ENCODE data around the gene AMIGO2. TPM values are rescaled to one million over a fixed set of nuclear protein-coding genes. Genes with fewer than 3 reads are reported as not detected.

The AMIGO2 gene
- total RNA-seq, 6 experiments from 2014 or later: 0.88 to 4.3 (median 1.9) TPM

GRCh38 chr12:47079981-47080724, 394 bp upstream of the AMIGO2 start:
- WGBS (ENCODE audit: insufficient coverage, low coverage, low lambda C conversion rate, missing lambda C conversion rate): 11% methylated on average over 22 of the region's 49 CpGs
- ATAC-seq (peak; percentile 54 to 72 (median 62)), DNase-seq (peak; percentile 63 to 68 (median 64))
- TF ChIP-seq POLR2A (IDR thresholded peaks at IDR 0.05): no peak
- TF ChIP-seq, protein P1, sequence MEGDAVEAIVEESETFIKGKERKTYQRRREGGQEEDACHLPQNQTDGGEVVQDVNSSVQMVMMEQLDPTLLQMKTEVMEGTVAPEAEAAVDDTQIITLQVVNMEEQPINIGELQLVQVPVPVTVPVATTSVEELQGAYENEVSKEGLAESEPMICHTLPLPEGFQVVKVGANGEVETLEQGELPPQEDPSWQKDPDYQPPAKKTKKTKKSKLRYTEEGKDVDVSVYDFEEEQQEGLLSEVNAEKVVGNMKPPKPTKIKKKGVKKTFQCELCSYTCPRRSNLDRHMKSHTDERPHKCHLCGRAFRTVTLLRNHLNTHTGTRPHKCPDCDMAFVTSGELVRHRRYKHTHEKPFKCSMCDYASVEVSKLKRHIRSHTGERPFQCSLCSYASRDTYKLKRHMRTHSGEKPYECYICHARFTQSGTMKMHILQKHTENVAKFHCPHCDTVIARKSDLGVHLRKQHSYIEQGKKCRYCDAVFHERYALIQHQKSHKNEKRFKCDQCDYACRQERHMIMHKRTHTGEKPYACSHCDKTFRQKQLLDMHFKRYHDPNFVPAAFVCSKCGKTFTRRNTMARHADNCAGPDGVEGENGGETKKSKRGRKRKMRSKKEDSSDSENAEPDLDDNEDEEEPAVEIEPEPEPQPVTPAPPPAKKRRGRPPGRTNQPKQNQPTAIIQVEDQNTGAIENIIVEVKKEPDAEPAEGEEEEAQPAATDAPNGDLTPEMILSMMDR (IDR thresholded peaks at IDR 0.05): no peak
- H3K4me1 ChIP-seq: peaks cover 0 to 5% (median 2%) of the 10 kb centered on the region in 4 donors
- H3K27me3 ChIP-seq: no peaks in the 10 kb centered on the region
- H3K9me3 ChIP-seq: no peaks in the 10 kb centered on the region
- H3K36me3 ChIP-seq: no peaks in the 10 kb centered on the region
- peak overlapping the region; percentile 69 to 79 (median 77) for H3K27ac ChIP-seq
- H3K4me3 ChIP-seq: peak overlapping the region; percentile 51 to 68 (median 54)
- intact Hi-C loops (cut with DNase I): no loop called here

GRCh38 chr12:47078733-47079467, 859 bp downstream of the AMIGO2 start:
- no peaks in the 10 kb centered on the region for H3K27me3 ChIP-seq
- no peaks in the 10 kb centered on the region for H3K9me3 ChIP-seq
- H3K4me3 ChIP-seq: peak overlapping the region; percentile 51 to 68 (median 54)
- no peaks in the 10 kb centered on the region for H3K36me3 ChIP-seq
- intact Hi-C loops (cut with DNase I): no loop called here
- WGBS (ENCODE audit: insufficient coverage, low coverage, low lambda C conversion rate, missing lambda C conversion rate): 0% methylated on average over 8 of the region's 17 CpGs
- peaks cover 0 to 5% (median 2%) of the 10 kb centered on the region in 4 donors for H3K4me1 ChIP-seq
- DNase-seq (peak in 1 of 3 donors; percentile 44), ATAC-seq (peak; percentile 34 to 60 (median 54))
- TF ChIP-seq, protein P1 (IDR thresholded peaks at IDR 0.05): no peak
- TF ChIP-seq POLR2A (IDR thresholded peaks at IDR 0.05): no peak
- H3K27ac ChIP-seq: peak overlapping the region; percentile 69 to 79 (median 77)

GRCh38 chr12:47078086-47078395, 1.7 kb downstream of the AMIGO2 start:
- H3K4me3 ChIP-seq: no peak overlapping the region
- H3K9me3 ChIP-seq: no peaks in the 10 kb centered on the region
- no peak overlapping the region for H3K27ac ChIP-seq
- DNase-seq: no peak
- 90% methylated on average over 8 of the region's 8 CpGs for WGBS (ENCODE audit: insufficient coverage, low coverage, low lambda C conversion rate, missing lambda C conversion rate)
- peaks cover 0 to 5% (median 2%) of the 10 kb centered on the region in 4 donors for H3K4me1 ChIP-seq
- no peaks in the 10 kb centered on the region for H3K36me3 ChIP-seq
- intact Hi-C loops (cut with DNase I): no loop called here
- TF ChIP-seq, protein P1 (IDR thresholded peaks at IDR 0.05): no peak
- no peak for ATAC-seq
- no peaks in the 10 kb centered on the region for H3K27me3 ChIP-seq

- WGBS (ENCODE audit: insufficient coverage, low coverage, low lambda C conversion rate, missing lambda C conversion rate): 83% methylated on average over 16 of the region's 17 CpGs
- TF ChIP-seq POLR2A (IDR thresholded peaks at IDR 0.05): no peak
- TF ChIP-seq, protein P1 (IDR thresholded peaks at IDR 0.05): no peak
- Histone ChIP-seq H3K27ac (no peak overlapping the region), H3K9me3 (no peaks in the 10 kb centered on the region), H3K4me1 (peaks cover 0 to 5% (median 2%) of the 10 kb centered on the region in 4 donors), H3K36me3 (no peaks in the 10 kb centered on the region), H3K27me3 (no peaks in the 10 kb centered on the region), H3K4me3 (no peak overlapping the region)
- intact Hi-C loops (cut with DNase I): no loop called here
- no peak for DNase-seq
- ATAC-seq: no peak
These were observed 2.3 kb downstream of the AMIGO2 start for GRCh38 chr12:47077206-47078085.
